NT2/D1 (cell line): ENCODE measurements around the gene PLCD1.

ENCODE experiments used
- SUZ12 ChIP-seq: IDR thresholded peaks from 2 replicates; pipeline ENCODE4 v1.6.1; 2011; ENCODE audit not compliant: insufficient read length, insufficient read depth; ENCODE audit errors: extremely low read depth
- ZNF274 ChIP-seq: IDR thresholded peaks from 2 replicates; pipeline ENCODE4 v1.6.1; 2011; ENCODE audit warnings: mild to moderate bottlenecking, low read depth, low read length

DNA sequence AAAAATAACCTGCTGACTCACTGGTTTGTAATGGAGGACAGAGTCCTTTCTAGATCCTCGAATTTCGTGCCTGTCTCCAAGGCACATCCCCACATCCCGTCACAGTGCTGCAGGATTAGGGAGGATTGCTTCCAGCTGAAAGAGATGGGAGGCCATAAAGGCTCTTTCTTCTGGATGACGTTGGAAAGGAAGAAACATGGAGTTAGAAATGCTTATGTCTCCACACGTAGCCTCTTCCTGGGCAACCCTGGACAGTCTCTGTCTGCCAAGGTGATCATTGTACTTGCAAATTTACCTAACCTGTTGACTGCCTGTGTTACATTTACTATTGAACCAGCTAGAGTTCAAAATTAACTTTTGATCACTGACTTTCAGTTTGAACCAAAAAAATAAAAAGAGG, 66.4 kb downstream of the PLCD1 start:
- no peak for TF ChIP-seq SUZ12
- no peak for TF ChIP-seq ZNF274
